Islet of Langerhans (tissue), 1 donor: ENCODE results near the gene MYORG.
"Not testable (repeated sequence)": the region's sequence is repeated elsewhere in the genome, so short reads cannot be mapped to it uniquely, and the experiment has no call there.

Experiments used
- FAIRE-seq: peaks from one replicate; lab custom pipeline; 2011; peaks lifted over from hg19 to GRCh38; lab: Jason Lieb, UNC

MYORG gene

GRCh38 chr9:34368796-34369195 is 7.9 kb downstream of the MYORG start:
- FAIRE-seq: not testable (repeated sequence)

DNA sequence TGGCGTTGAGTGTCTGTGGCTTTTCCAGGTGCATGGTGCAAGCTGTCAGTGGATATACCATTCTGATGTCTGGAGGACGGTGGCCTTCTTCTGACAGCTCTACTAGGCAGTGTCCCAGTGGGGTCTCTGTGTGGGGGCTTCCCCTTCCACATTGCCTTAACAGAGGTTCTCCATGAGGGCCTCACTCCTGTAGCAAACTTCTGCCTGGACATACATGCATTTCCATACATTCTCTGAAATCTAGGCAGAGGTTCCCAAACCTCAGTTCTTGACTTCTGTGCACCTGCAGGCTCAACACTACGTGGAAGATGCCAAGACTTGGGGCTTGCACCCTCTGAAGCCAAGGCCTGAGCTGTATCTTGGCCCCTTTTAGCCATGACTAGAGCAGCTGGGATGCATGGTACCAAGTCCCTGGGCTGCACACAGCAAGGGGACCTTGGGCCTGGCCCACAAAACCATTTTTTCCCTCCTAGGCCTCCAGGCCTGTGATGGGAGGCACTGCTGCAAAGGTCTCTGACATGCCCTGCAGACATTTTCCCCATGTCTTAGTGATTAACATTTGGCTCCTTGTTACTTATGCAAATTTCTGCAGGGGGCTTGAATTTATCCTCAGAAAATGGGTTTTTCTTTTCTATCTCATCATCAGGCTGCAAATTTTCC is 8.8 kb downstream of the MYORG start:
- not testable (repeated sequence) for FAIRE-seq

DNA sequence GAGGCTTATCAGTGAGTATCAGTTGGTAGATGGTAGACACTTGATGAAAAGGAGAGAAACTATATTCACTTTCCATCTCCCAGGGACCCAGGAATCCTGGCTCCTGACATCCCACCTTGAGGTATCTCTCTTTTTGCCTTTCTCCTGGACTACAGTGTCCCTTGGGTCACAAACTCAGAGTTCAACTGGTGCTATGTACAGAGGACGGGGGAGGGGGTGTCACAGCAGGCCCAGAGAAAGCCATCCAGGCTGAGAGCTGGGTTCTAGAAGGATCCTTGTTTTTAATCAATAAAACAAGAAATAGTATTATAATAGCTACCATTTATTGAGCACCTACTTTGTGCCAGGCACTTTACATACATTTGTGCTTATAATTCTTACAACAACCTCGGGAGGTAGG is 10.3 kb downstream of the MYORG start:
- no peak for FAIRE-seq

- no peak for FAIRE-seq
Measured at GRCh38 chr9:34365282-34365681, 11.4 kb downstream of the MYORG start.

DNA sequence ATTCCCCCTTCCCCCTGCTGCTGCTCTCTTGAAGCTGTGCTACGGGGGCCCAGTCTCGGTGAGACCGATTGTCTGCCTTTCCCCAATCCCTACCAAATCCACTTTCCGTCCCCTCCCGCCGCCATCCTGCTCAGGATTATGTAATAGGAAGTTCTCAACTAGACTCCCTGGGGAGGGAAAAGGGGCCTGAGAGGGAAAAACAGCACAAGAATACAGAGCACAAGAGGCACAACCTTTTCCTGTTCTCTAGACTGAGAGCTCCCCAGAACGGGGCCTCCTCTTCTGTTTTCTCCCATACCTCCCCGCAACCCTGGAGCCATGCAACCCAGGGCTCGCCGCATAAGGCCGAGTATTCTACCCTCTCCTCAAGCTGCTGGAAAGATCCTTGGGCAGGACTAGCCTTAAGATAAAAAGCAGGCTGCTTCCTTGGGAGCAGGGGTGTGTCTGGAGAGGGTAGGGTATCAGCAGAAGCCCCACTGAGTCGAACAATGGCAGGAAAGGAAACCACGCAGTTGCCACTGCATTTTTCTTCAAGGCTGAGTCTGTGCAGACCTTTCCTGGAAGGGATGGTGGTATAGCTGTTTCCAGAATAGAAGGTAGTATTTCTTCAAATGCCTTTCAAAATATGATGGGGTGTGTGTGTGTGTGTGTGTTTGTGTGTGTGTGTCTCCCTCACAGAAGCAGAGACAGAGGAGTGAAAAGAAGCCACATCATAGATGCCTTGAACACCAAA is 12.9 kb downstream of the MYORG start:
- no peak for FAIRE-seq

DNA sequence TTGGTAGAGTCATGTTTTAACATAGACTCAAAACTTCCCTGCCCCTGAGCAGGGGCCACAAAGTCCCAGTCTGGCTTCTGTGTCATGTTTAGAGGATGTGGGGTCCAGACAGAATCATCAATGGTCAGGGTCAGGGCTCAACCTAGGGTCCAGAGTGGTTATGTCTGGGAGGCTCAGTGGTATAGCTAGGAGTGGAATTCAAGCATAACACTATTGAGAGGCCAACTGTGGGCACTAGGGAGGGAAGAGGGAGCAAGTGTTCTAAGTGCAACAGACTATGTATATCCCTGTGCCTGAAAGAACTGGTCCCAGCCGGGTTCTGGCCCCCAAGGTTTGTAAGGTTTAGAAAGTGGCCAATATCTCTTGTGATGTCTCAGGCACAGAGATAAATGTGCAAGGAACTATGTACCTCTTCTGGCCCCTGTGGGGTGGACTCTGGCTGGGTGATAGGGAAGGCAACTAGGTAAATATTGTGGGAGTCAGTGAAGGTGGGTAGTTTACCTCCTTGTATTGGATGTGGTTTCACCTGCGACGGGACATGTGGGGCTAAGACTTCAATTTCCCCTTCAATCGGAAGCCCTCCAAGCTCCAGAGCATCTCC is 14.0 kb downstream of the MYORG start:
- no peak for FAIRE-seq

DNA sequence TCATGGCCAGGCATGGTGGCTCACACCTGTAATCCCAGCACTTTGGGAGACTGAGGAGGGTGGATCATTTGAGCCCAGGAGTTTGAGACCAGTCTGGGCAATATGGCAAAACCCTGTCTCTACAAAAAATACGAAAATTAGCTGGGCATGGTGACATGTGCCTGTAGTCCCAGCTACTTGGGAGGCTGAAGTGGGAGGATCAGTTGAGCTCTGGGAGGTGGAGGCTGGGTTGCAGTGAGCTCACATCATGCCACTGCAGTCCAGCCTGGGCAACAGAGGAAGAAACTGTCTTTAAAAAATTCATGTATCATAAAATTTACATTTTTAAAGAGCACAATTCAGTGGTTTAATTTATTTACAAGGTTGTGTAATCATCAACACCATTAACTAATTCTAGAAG is 23.7 kb downstream of the MYORG start:
- not testable (repeated sequence) for FAIRE-seq

- FAIRE-seq: not testable (repeated sequence)
Measured at GRCh38 chr9:34352122-34352652, 24.5 kb downstream of the MYORG start.

DNA sequence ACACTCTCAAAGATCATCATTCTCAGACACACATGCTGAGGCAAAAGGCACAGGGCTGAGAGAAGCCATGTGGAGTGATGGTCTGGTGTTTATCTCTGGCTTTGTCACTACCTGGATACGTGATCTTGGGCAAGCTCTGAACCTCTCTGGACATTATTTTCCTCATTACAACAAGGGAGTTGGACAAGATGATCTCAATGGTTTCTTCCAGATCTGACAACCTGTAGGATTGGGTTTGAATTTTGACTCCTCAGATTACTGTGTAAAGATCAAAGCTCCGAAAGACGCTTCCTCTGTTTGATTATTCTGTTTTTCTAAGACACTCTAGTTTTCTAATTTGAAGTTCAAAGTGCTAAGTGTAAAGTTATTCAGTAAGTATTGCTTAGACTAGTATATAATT is 27.4 kb downstream of the MYORG start:
- no peak for FAIRE-seq

GRCh38 chr9:34347800-34348158 is 28.9 kb downstream of the MYORG start:
- no peak for FAIRE-seq

- no peak for FAIRE-seq
Measured at GRCh38 chr9:34346873-34347799, 29.6 kb downstream of the MYORG start.

DNA sequence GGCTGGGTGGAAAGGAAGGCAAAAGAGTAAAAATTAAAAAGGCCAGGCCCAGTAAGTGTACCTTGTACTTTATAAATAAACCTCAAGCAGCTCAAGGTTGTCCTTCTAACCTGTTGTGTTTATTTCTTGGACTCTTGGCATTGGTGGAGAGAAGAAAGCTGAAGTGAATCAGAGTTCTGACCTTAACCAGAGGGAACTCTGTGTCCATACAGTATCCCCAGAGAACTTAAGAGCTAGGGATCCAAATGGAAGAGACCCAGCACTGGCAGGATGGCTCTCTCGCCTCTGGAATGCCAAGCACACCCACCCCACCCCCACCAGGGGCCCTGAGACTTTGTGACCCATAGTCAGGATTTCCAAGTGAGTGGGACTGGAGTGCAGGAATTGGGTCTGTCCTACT is 33.1 kb downstream of the MYORG start:
- FAIRE-seq: no peak

- FAIRE-seq: no peak
Measured at GRCh38 chr9:34343090-34343489, 33.6 kb downstream of the MYORG start.

DNA sequence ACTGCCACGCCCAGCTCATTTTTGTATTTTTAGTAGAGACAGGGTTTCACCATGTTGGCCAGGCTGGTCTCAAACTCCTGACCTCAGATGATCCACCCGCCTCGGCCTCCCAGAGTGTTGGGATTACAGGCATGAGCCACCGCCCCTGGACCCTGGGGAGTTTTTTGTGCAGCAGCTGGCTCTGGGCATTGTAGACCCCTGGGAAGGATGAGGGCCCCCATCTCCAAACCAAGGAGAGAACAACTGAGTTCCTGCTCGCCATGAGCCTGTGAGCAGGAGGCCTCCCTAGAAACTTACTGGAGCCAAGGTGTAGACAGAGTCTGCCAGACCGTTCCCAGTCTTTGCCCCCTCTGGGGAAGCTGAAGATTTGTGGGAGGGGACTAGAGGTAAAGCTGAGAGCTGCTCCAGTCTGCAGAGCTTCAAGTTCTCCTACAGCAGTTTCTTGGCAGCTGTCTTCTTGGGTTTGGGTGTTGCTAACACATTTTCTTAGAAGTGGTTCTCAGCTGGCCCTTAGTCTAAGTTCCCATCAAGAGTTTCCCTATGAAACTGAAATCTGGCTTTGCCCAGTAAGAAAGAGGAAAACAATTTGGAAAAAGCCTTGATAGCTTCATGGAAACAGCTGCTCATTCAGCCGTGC is 34.9 kb downstream of the MYORG start:
- FAIRE-seq: no peak

- FAIRE-seq: no peak
Measured at GRCh38 chr9:34338665-34339385, 37.9 kb downstream of the MYORG start.

GRCh38 chr9:34338079-34338478 is 38.6 kb downstream of the MYORG start:
- FAIRE-seq: not testable (repeated sequence)

- FAIRE-seq: no peak
Measured at GRCh38 chr9:34337403-34337802, 39.3 kb downstream of the MYORG start.

DNA sequence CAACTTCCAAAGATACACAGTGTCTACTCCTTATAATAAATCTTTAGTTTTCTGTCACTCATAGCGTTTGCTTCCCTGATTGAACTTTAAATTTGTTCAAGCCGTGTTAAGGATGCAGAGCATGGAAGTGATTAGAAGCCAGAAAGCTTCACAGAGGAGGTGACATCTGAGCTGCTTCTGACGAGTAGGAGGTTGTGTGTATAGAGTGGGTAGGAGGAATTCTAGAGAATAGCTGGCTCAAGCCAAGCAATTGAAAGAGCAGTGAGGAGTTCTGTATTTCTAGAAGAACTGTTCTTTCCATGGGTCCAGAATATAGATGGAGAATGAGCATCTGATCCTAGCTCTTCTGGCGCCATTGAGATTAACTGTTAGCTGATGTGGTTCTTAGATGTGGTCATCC is 41.3 kb downstream of the MYORG start:
- no peak for FAIRE-seq

GRCh38 chr9:34334916-34335315 is 41.8 kb downstream of the MYORG start:
- FAIRE-seq: no peak

DNA sequence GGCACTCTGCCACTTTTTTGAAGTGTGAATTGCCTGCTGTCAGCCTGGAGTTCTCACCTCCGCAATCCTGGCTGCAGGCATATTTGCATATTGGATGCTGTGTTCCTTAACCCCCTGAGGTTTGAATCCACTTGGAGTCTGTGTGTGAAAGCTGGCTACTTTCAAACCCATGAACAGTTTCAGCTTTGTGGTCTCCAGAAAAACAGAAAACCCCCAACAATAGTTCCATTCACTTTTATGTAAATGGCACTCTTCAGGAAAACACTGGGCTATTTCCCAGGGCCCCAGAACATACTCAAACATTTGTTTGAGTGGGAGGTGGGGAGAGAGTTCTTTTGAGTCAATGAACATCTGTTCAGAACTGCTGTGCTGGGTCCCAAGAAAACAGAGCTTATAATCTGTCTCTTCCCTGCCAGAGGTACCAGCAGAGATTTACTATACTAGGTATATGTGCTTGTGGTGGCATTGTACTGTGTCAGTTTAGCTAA is 42.3 kb downstream of the MYORG start:
- no peak for FAIRE-seq

DNA sequence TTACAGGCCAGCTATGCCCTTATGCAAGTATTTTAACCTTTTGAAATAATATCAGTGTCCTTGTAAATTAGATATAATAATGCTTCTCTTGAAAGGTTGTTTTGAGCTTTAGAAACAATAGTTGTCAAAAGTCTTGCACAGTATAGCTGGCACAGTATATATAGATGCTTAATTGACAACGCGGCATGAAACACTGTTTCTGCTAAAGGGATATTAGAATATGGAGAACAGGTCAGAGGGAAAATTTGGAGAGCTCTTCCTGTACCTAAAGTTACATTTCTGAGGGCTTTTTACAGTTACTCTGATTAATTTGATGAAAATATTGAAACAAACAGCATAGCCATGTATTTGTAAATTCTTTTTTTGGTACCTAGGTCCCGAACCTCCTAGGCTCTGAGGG is 42.9 kb downstream of the MYORG start:
- no peak for FAIRE-seq
